ENCODE results near the gene IL17RE.

- TF ChIP-seq POLR2A (IDR thresholded peaks at IDR 0.05) (no peak), CTCF (IDR thresholded peaks at IDR 0.05) (no peak)
Measured at GRCh38 chr3:9951962-9952805, 49.5 kb downstream of the IL17RE start, which contains the start of gene PRRT3.
